Muscle layer of colon (tissue), 2 donors: ENCODE data around the gene DCLRE1B.

Source experiments
- H3K27ac ChIP-seq: one replicate; pipeline ENCODE4 v1.7.0; 2013; ENCODE audit warnings: low read depth, mild to moderate bottlenecking, low read length, moderate library complexity
- H3K27me3 ChIP-seq, 2 donors: one replicate each; pipeline ENCODE4 v1.7.0; 2013; ENCODE audit warnings: low read length in 2 of 2, mild to moderate bottlenecking in 2 of 2; ENCODE audit not compliant: insufficient read depth in 2 of 2, control insufficient read depth in 1 of 2
- H3K36me3 ChIP-seq: one replicate; pipeline ENCODE4 v1.7.0; 2013; ENCODE audit warnings: mild to moderate bottlenecking, low read length; ENCODE audit not compliant: insufficient read depth
- H3K4me1 ChIP-seq: one replicate; pipeline ENCODE4 v1.7.0; 2013; ENCODE audit warnings: mild to moderate bottlenecking, low read length; ENCODE audit not compliant: insufficient read depth
- H3K4me3 ChIP-seq, 2 donors: one replicate each; pipeline ENCODE4 v1.7.0; 2013; ENCODE audit warnings: low read length in 2 of 2, low read depth in 1 of 2, mild to moderate bottlenecking in 1 of 2, moderate library complexity in 1 of 2
- H3K9ac ChIP-seq: one replicate; pipeline ENCODE4 v1.7.0; 2013; ENCODE audit warnings: low read length
- H3K9me3 ChIP-seq: one replicate; pipeline ENCODE4 v1.7.0; 2013; ENCODE audit warnings: mild to moderate bottlenecking, low read length
- donor health status: abdominal sarcoma.
- donor health status: Adenocarcinoma of cecum.

Gene DCLRE1B

GRCh38 chr1:113871597-113872113 is 33.5 kb upstream of the DCLRE1B start, which contains the start of gene PTPN22:
Gene PTPN22, minus strand, starts transcription at chr1:113871712.
- Histone ChIP-seq H3K9me3 (no peaks in the 10 kb centered on the region), H3K27ac (no peak within 1 kb of the TSS), H3K27me3 (no peaks in the 10 kb centered on the region), H3K36me3 (no peaks in the 10 kb centered on the region), H3K9ac (no peak within 1 kb of the TSS), H3K4me1 (no peaks in the 10 kb centered on the region), H3K4me3 (no peak within 1 kb of the TSS)

GRCh38 chr1:113872219-113872935 is 32.7 kb upstream of the DCLRE1B start:
- Histone ChIP-seq H3K9ac (no peak overlapping the region), H3K4me1 (no peaks in the 10 kb centered on the region), H3K4me3 (no peak overlapping the region), H3K9me3 (no peaks in the 10 kb centered on the region), H3K27ac (no peak overlapping the region), H3K36me3 (no peaks in the 10 kb centered on the region), H3K27me3 (no peaks in the 10 kb centered on the region)

- Histone ChIP-seq H3K4me3 (no peak overlapping the region), H3K27me3 (no peaks in the 10 kb centered on the region), H3K9me3 (no peaks in the 10 kb centered on the region), H3K9ac (no peak overlapping the region), H3K4me1 (no peaks in the 10 kb centered on the region), H3K36me3 (no peaks in the 10 kb centered on the region), H3K27ac (no peak overlapping the region)
These were observed 30.9 kb upstream of the DCLRE1B start for GRCh38 chr1:113874012-113874879.

- Histone ChIP-seq H3K27me3 (no peaks in the 10 kb centered on the region), H3K9me3 (no peaks in the 10 kb centered on the region), H3K9ac (no peak overlapping the region), H3K36me3 (no peaks in the 10 kb centered on the region), H3K4me3 (no peak overlapping the region), H3K27ac (no peak overlapping the region), H3K4me1 (no peaks in the 10 kb centered on the region)
These were observed 29.4 kb upstream of the DCLRE1B start for GRCh38 chr1:113875714-113876113.

GRCh38 chr1:113876176-113876575 is 28.9 kb upstream of the DCLRE1B start:
- no peak overlapping the region for H3K9ac ChIP-seq
- no peak overlapping the region for H3K27ac ChIP-seq
- no peaks in the 10 kb centered on the region for H3K9me3 ChIP-seq
- no peak overlapping the region for H3K4me3 ChIP-seq
- H3K27me3 ChIP-seq = no peaks in the 10 kb centered on the region
- no peaks in the 10 kb centered on the region for H3K36me3 ChIP-seq
- H3K4me1 ChIP-seq = no peaks in the 10 kb centered on the region

- Histone ChIP-seq H3K9me3 (no peaks in the 10 kb centered on the region), H3K4me3 (no peak overlapping the region), H3K4me1 (no peaks in the 10 kb centered on the region), H3K27me3 (no peaks in the 10 kb centered on the region), H3K9ac (no peak overlapping the region), H3K36me3 (no peaks in the 10 kb centered on the region), H3K27ac (no peak overlapping the region)
These were observed 25.4 kb upstream of the DCLRE1B start for GRCh38 chr1:113879739-113880038.

GRCh38 chr1:113881661-113882060 is 23.5 kb upstream of the DCLRE1B start:
- Histone ChIP-seq H3K9ac (no peak overlapping the region), H3K4me3 (no peak overlapping the region), H3K27ac (no peak overlapping the region), H3K4me1 (no peaks in the 10 kb centered on the region), H3K36me3 (no peaks in the 10 kb centered on the region), H3K9me3 (no peaks in the 10 kb centered on the region), H3K27me3 (no peaks in the 10 kb centered on the region)

- H3K9me3 ChIP-seq = no peaks in the 10 kb centered on the region
- no peaks in the 10 kb centered on the region for H3K36me3 ChIP-seq
- no peak overlapping the region for H3K27ac ChIP-seq
- no peaks in the 10 kb centered on the region for H3K4me1 ChIP-seq
- H3K4me3 ChIP-seq = no peak overlapping the region
- H3K9ac ChIP-seq = no peak overlapping the region
- H3K27me3 ChIP-seq = no peaks in the 10 kb centered on the region
These were observed 18.4 kb upstream of the DCLRE1B start for GRCh38 chr1:113886417-113887401.

GRCh38 chr1:113887402-113888175 is 17.5 kb upstream of the DCLRE1B start, which contains the start of gene BCL2L15:
Gene BCL2L15, minus strand, starts transcription at chr1:113887581. Its CDS starts 206 bp downstream, at chr1:113887375.
- Histone ChIP-seq H3K4me3 (no peak within 1 kb of the TSS), H3K36me3 (no peaks in the 10 kb centered on the region), H3K9ac (no peak within 1 kb of the TSS), H3K27ac (no peak within 1 kb of the TSS), H3K4me1 (no peaks in the 10 kb centered on the region), H3K9me3 (no peaks in the 10 kb centered on the region), H3K27me3 (no peaks in the 10 kb centered on the region)

- no peak overlapping the region for H3K9ac ChIP-seq
- no peaks in the 10 kb centered on the region for H3K27me3 ChIP-seq
These were observed 14.3 kb upstream of the DCLRE1B start for GRCh38 chr1:113890816-113891215.

More at GRCh38 chr1:113890816-113891215, 14.3 kb upstream of the DCLRE1B start:
- H3K4me3 ChIP-seq = no peak overlapping the region
- no peaks in the 10 kb centered on the region for H3K9me3 ChIP-seq
- no peaks in the 10 kb centered on the region for H3K4me1 ChIP-seq
- H3K27ac ChIP-seq = no peak overlapping the region
- peaks cover 10% of the 10 kb centered on the region for H3K36me3 ChIP-seq
